Midbrain (tissue), 1 donor: ENCODE results near the gene LHFPL3.
"Not testable (repeated sequence)": the region's sequence is repeated elsewhere in the genome, so short reads cannot be mapped to it uniquely, and the experiment has no call there.

Experiments
- DNase-seq: peaks from one replicate; lab custom pipeline; 2025; lab: John Stamatoyannopoulos, UW

LHFPL3 gene

GRCh38 chr7:104482362-104483037 is 154.1 kb downstream of the LHFPL3 start:
- DNase-seq: no peak

DNA sequence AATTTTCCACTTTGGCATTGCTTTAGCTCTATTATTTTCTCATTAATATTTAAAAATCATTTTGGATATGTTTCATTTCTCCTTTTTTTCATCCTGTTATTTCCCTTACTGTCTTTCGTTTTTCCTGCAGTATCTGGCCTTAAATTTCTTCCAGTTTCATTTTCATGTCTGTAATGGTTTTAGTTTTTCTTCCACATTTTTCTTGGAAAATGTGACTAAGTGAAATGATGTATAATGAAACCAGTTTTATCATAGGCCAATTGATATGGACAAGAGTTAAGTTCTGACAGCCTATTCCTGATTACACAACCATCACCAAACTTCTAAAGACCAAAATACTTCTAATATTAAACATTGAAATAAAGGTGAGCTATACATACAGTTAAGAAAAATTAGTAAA is 158.5 kb downstream of the LHFPL3 start:
- no peak for DNase-seq

DNA sequence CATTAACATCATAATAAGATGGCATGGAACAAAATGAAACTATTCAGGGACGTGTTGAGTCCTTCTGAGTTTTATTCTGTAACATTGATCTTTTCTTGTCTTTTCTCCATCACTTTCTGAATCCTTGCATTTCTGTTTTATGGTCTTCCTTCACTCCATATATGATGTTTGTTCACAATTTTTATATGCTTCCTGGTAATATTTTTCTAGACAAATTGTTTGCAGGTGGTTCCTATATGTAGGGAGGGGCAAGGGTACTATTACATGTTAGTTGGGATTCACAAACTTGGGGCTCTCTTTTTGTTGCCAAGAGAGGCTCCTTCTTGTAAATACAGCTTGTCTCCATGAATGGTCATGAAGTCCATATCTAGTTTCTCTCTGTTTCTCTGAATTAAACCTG is 159.2 kb downstream of the LHFPL3 start:
- no peak for DNase-seq

- DNase-seq: no peak
Observed at GRCh38 chr7:104497379-104497967, 169.1 kb downstream of the LHFPL3 start.

DNA sequence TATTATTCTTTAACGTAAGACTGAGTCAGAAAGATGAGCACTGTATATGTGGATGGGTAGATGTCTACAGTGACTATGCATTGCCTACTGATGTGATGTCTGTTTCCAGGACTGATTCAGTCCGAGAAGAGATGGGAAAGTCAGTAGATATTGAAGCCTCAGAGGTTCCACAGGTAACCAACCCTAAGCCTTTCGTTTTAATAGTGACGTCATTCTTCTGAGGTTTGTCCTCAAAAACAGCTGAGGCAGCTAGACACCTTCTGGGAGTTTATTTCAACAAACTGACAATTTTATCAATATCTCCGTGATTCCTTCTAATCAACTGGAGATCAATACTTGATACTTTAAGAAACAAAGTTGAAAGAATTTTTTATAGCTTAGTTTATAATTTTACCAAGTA is 171.6 kb downstream of the LHFPL3 start:
- DNase-seq: no peak

GRCh38 chr7:104509874-104510273 is 181.5 kb downstream of the LHFPL3 start:
- no peak for DNase-seq

DNA sequence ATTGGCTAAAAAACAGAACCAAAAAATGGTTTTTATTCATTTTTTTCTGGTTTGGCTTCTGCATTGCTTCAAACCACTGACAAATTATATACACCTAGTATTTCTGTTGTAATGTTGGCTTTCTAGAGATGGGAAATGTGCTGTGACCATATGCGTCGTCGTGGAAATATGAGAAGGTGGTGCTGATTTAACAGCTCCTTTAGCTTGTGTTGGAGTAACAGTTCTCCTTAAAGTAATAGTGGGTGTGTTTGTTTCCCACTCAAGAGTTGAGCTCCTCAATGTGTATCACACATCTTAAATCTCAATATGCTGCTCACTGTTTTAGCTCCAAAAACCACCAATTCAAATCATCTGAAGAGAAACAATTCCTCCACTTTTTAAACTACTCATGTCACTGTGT is 196.4 kb downstream of the LHFPL3 start:
- DNase-seq: no peak

- no peak for DNase-seq
Observed at GRCh38 chr7:104528142-104528541, 199.7 kb downstream of the LHFPL3 start.

DNA sequence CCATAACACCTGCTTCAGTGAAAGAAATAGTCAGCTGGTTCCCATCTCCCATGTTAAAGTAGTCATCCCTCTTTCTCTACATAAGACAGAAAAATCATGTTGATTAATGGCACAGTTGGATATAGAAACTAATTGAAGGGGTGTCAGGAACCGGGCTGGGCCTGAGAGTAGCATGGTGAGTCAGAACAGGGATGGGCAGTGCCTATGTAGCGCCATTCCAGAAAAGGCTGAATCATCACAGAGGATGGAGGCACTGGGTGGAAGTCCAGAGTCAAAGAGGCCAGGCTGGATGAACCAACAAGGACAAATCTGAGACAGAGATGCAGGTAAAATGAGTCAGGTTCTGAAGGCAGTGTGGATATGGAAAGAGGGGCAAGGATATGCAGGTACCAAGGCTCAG is 201.2 kb downstream of the LHFPL3 start:
- no peak for DNase-seq

DNA sequence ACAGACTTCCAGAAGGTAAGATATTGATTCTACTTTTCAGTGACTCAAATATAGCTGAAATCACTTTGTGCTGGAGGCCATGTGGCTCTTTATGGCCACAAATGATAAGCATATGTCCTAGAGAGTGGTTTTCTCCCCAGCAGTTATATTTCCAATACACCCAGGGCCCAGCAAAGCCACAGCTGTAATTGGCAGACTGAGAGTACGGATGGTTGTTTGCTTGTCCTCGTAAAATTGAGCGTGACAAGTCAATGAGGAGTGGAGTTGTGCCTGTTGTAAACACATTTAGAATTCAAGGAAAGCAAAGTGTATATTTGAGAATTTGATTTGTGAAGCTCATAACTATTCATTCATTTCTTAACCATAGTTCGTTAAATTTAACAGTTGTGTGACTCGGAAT is 201.8 kb downstream of the LHFPL3 start:
- DNase-seq: no peak

DNA sequence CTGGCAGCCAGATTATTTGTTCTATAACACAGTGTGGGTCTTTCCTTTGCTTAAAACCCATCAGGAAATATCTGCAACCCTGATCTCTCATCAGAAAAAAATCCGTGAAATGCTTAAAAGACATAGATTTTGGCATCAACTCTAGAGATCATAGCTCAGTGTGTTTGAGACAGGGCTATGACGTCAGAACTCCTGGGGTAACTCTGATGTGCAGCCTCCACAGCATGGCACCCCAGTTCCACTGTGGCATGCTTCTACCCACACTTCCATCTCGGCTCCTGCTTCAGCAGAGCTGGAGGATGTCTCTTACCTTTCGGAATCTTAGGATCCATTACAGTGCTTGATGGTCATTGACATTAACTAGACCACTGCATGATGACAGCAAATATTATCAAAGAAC is 205.7 kb downstream of the LHFPL3 start:
- DNase-seq: no peak

DNA sequence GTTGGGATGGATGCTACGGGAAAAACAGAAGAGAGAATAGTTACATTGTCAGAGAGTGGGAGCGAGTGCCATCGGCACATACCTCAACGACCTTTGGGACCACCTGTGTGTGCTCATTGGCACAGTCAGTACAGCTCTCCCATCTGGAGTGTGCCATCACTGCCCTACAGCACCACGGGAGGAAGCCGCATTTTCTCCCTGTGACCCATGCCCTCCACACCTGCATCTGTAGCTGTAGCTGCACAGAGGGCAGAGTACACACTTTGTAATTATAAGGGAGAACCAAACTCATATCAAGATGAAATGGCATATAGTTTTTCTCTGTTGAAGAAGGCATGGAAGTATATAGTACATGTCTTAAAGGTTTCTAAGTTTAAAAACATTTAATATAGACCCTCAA is 207.4 kb downstream of the LHFPL3 start:
- no peak for DNase-seq

- DNase-seq: no peak
Observed at GRCh38 chr7:104536956-104537355, 208.6 kb downstream of the LHFPL3 start.

DNA sequence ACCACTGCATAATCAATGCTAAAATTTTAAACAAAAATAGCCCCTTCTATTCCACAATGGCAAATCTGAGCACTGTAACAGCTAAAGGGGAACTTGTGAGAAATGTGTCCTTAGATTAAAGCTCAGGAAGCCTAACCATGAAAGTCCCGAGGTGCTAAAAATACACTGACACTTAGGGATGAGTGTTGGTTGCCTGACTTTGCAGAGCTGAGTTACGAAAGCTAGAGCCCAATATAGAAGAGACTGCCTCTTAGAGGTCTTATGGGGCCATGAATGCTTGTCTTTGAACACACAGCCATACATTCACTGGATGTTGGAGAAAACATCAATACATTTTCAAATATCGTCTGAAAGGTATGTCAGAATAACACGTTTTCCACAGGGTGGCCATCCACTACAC is 209.7 kb downstream of the LHFPL3 start:
- DNase-seq: no peak

DNA sequence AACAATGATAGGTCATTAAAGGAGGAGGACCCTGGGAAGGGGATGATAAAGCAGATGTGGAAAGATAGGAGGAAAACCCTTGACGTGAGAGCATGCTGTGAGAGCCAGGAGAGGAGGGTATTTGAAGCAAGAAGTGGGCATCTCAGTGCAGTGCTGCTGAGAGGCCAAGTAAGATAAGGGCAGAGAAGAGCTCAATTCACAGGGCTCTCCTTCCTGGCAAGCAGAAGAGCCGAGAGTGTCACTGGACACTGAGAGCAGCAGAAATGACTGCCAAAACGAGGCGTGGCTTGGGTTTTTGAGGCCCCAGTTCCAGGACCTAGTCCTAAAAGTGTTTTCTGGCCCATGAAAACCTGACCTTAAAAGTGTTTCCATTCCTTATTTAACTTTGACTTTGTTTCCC is 213.5 kb downstream of the LHFPL3 start:
- no peak for DNase-seq

GRCh38 chr7:104548861-104549260 is 220.5 kb downstream of the LHFPL3 start:
- DNase-seq: no peak

GRCh38 chr7:104550362-104550761 is 222.0 kb downstream of the LHFPL3 start:
- no peak for DNase-seq

DNA sequence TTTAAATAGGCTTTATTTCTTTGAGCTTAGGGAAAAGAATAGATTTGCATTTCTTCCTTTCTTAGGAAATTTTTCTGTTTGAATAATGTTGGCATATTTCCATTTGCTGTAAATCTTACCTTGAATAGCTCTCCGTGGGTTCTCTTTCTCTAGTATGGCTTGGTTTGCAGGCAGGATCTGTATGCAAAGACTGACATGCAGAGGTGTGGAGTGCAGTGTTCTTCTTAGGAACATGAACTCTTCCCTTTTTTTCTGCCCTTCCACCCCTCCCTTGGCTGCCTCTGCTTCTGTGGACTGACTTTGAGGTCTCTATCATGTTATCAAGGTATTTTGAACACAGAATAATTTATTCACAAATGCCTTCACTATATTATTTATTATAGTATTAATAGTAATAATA is 222.8 kb downstream of the LHFPL3 start:
- DNase-seq: no peak

DNA sequence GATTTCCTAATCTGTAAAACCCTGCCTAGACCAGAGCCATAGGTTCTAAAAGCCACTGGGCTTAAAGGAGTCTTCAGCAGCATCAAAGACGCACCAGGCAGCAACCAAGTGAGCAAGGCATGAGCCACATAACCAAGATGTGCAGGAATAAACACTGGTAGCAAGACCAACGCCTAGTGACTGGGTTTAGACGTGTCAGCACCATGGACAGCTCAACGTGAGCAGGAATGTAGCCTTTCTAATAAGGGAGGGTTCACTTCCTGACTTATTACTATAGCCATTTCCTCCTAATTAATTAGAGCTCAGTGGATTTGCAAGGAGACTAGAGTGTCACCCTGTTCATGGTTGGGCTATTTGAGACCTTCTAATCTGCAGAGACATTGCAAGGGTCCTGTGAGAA is 223.7 kb downstream of the LHFPL3 start:
- DNase-seq: peak; percentile 4

- no peak for DNase-seq
Observed at GRCh38 chr7:104553074-104553473, 224.7 kb downstream of the LHFPL3 start.

- DNase-seq: not testable (repeated sequence)
Observed at GRCh38 chr7:104563350-104563901, 235.0 kb downstream of the LHFPL3 start.

- DNase-seq: no peak
Observed at GRCh38 chr7:104569751-104570150, 241.3 kb downstream of the LHFPL3 start.

DNA sequence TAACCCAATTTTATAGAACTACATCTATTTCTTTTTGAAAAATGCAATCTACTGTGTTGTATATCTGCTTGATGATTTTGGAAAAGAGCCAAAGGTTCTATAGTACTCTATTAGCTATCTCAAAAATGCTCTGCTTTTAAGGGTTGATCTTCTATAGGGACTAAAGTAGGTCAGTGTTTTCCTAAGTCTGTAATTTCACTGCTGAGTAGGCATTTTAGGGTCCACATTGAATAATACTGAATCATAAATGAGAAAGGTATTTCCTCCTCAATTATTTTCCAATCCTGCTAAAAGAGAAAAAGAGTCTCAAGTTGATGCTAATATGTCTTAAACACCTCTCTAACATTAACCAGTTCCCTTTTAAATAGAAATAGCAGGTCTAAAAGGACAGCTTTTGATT is 244.2 kb downstream of the LHFPL3 start:
- DNase-seq: no peak

GRCh38 chr7:104584620-104585019 is 256.2 kb downstream of the LHFPL3 start:
- no peak for DNase-seq
